WTC11 (cell line): ENCODE results near the gene SLC37A1. TPM values are rescaled to one million over a fixed set of nuclear protein-coding genes. Genes with fewer than 3 reads are reported as not detected.

ENCODE experiments used
- ATAC-seq: fragments of 200-7000 bp; cut with Tn5 transposase; 2 replicates; pipeline ENCODE4 v1.10.0; 2021; ENCODE audit warnings: mild to moderate bottlenecking, moderate library complexity
- CTCF ChIA-PET: fragments of 300-600 bp; sonication (Branson Sonifier 250); formaldehyde crosslinking; loops from one replicate; lab custom pipeline; 2021; ENCODE audit warnings: antibody characterized with exemption; lab: Charles Lee
- POLR2A ChIA-PET: fragments of 350-600 bp; sonication (Branson Sonifier 250); formaldehyde crosslinking; loops from one replicate; lab custom pipeline; 2021; ENCODE audit warnings: antibody characterized with exemption; lab: Charles Lee
- DNase-seq: peaks from one replicate; pipeline ENCODE4 v3.0.0; 2021; ENCODE audit warnings: low spot score
- H3K27ac Mint-ChIP-seq: 2 replicates; pipeline ENCODE4 v1.8.0; 2021; ENCODE audit warnings: mixed read lengths
- H3K27me3 Mint-ChIP-seq: 2 replicates; pipeline ENCODE4 v1.8.0; 2021; ENCODE audit warnings: low read depth, mild to moderate bottlenecking, moderate library complexity, mixed read lengths
- H3K36me3 Mint-ChIP-seq: 2 replicates; pipeline ENCODE4 v1.8.0; 2021; ENCODE audit warnings: mixed read lengths
- H3K4me1 Mint-ChIP-seq: 2 replicates; pipeline ENCODE4 v1.8.0; 2022; ENCODE audit warnings: mixed read lengths
- H3K4me3 Mint-ChIP-seq: 2 replicates; pipeline ENCODE4 v1.8.0; 2021; ENCODE audit warnings: mild to moderate bottlenecking, moderate library complexity, mixed read lengths
- H3K9me3 Mint-ChIP-seq: 2 replicates; pipeline ENCODE4 v1.8.0; 2021; ENCODE audit warnings: mixed read lengths
- ARID4B ChIP-seq: sonication (generic); formaldehyde crosslinking; IDR thresholded peaks from 2 replicates; pipeline ENCODE4 v1.8.0; 2023; ENCODE audit warnings: missing genetic modification reagents, mild to moderate bottlenecking, borderline replicate concordance
- CTCF ChIP-seq: fragments of 200-600 bp; IDR thresholded peaks from 2 replicates; pipeline ENCODE4 v1.8.0; 2022; ENCODE audit warnings: antibody characterized with exemption
- ESRRA ChIP-seq: sonication (generic); formaldehyde crosslinking; IDR thresholded peaks from 2 replicates; pipeline ENCODE4 v1.8.1; 2022; ENCODE audit warnings: mild to moderate bottlenecking, missing genetic modification reagents, borderline replicate concordance
- GRHL2 ChIP-seq: fragments of 250-450 bp; sonication (Bioruptor Pico); IDR thresholded peaks from 2 replicates; pipeline ENCODE4 v1.8.0; 2022; ENCODE audit warnings: mild to moderate bottlenecking, moderate library complexity; ENCODE audit not compliant: insufficient replicate concordance, severe bottlenecking
- GTF2I ChIP-seq: fragments of 250-450 bp; sonication (Bioruptor Pico); conservative IDR thresholded peaks from 2 replicates; pipeline ENCODE4 v1.4.0; 2021; ENCODE audit warnings: mild to moderate bottlenecking
- IRF2 ChIP-seq: sonication (generic); formaldehyde crosslinking; IDR thresholded peaks from 2 replicates; pipeline ENCODE4 v1.8.0; 2022; ENCODE audit warnings: low read depth, missing genetic modification reagents, borderline replicate concordance
- OVOL2 ChIP-seq: fragments of 250-450 bp; sonication (Bioruptor Pico); IDR thresholded peaks from 2 replicates; pipeline ENCODE4 v1.9.0; 2021; ENCODE audit warnings: mild to moderate bottlenecking, borderline replicate concordance
- RELA ChIP-seq: sonication (generic); formaldehyde crosslinking; IDR thresholded peaks from 2 replicates; pipeline ENCODE4 v1.8.1; 2022; ENCODE audit warnings: missing genetic modification reagents, mild to moderate bottlenecking, borderline replicate concordance
- SP1 ChIP-seq: sonication (generic); formaldehyde crosslinking; conservative IDR thresholded peaks from 2 replicates; pipeline ENCODE4 v1.8.1; 2022; ENCODE audit warnings: missing genetic modification reagents
- STAT6 ChIP-seq: sonication (generic); formaldehyde crosslinking; conservative IDR thresholded peaks from 2 replicates; pipeline ENCODE4 v1.8.1; 2023; ENCODE audit warnings: mild to moderate bottlenecking, low read depth, missing genetic modification reagents, moderate library complexity
- TP53 ChIP-seq: sonication (generic); formaldehyde crosslinking; IDR thresholded peaks from 2 replicates; pipeline ENCODE4 v1.8.1; 2023; ENCODE audit warnings: mild to moderate bottlenecking, missing genetic modification reagents
- ZMAT4 ChIP-seq: fragments of 250-450 bp; sonication (Bioruptor Pico); IDR thresholded peaks from 2 replicates; pipeline ENCODE4 v1.9.0; 2021; ENCODE audit warnings: mild to moderate bottlenecking
- ZNF263 ChIP-seq: sonication (generic); formaldehyde crosslinking; IDR thresholded peaks from 2 replicates; pipeline ENCODE4 v1.8.1; 2022; ENCODE audit warnings: low read depth, mild to moderate bottlenecking, moderate library complexity, missing genetic modification reagents
- ZNF532 ChIP-seq: fragments of 250-450 bp; sonication (Bioruptor Pico); IDR thresholded peaks from 2 replicates; pipeline ENCODE4 v1.9.0; 2021; ENCODE audit warnings: mild to moderate bottlenecking, borderline replicate concordance
- total RNA-seq: library from RNA; stranded (reverse); gene quantifications from 3 replicates; pipeline ENCODE4 v1.2.3, GENCODE V29; 2021

The SLC37A1 gene
- total RNA-seq, 1 experiment from 2014 or later: 22.7 TPM

GRCh38 chr21:42465008-42465802 lies 48.4 kb upstream of the SLC37A1 start (continued):
- TF ChIP-seq CTCF (no peak), ARID4B (CRISPR knock-in tag) (no peak), ESRRA (CRISPR knock-in tag) (no peak), SP1 (CRISPR knock-in tag) (no peak), GTF2I (CRISPR knock-in tag) (no peak), ZNF532 (no peak)

- Mint-ChIP-seq H3K27ac (no peak overlapping the region), H3K27me3 (peaks cover 3% of the 10 kb centered on the region), H3K9me3 (peaks cover 5% of the 10 kb centered on the region), H3K4me1 (peaks cover 63% of the 10 kb centered on the region), H3K36me3 (no peaks in the 10 kb centered on the region), H3K4me3 (no peak overlapping the region)
- DNase-seq: no peak
- CTCF ChIA-PET: no interaction called here
- POLR2A ChIA-PET: no interaction called here
- no peak for ATAC-seq
- TF ChIP-seq OVOL2 (CRISPR knock-in tag): no peak
- no peak for TF ChIP-seq RELA (CRISPR knock-in tag)
- TF ChIP-seq TP53 (CRISPR knock-in tag): no peak
- no peak for TF ChIP-seq STAT6 (CRISPR knock-in tag)
- TF ChIP-seq GRHL2: no peak
- no peak for TF ChIP-seq ZMAT4 (CRISPR knock-in tag)
- no peak for TF ChIP-seq ZNF263
- TF ChIP-seq IRF2 (CRISPR knock-in tag): no peak
- TF ChIP-seq GTF2I (CRISPR knock-in tag): no peak
- TF ChIP-seq ZNF532: no peak
These were observed 47.9 kb upstream of the SLC37A1 start for GRCh38 chr21:42465803-42466127.
